Measurements from ENCODE around the gene CACNA1C.
"Not testable (repeated sequence)": the region's sequence is repeated elsewhere in the genome, so short reads cannot be mapped to it uniquely, and the experiment has no call there.

Gene CACNA1C

DNA sequence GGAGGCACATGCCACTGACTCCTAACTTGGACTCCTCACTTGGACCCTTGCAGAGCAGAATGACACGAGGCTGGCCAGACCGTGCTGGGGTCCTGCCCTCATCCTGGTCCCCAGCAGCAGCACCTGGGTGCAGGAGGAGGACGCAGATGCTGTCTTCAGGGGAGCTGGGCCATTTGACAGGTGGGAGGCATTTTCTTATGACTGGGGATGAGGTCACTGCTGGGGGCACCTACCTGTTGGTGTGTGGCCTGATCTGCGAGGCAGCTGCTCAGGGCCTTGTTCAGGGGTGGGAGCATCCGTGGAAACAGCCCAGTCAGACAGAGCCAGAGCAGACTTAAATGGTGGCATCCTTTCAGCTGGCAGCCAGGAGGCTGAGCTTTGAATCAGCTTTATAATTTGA is 57.3 kb downstream of the CACNA1C start:
- DNase-seq (ENCODE audit: low read depth in 2 of 2, low spot score in 1 of 2), result no peak

DNA sequence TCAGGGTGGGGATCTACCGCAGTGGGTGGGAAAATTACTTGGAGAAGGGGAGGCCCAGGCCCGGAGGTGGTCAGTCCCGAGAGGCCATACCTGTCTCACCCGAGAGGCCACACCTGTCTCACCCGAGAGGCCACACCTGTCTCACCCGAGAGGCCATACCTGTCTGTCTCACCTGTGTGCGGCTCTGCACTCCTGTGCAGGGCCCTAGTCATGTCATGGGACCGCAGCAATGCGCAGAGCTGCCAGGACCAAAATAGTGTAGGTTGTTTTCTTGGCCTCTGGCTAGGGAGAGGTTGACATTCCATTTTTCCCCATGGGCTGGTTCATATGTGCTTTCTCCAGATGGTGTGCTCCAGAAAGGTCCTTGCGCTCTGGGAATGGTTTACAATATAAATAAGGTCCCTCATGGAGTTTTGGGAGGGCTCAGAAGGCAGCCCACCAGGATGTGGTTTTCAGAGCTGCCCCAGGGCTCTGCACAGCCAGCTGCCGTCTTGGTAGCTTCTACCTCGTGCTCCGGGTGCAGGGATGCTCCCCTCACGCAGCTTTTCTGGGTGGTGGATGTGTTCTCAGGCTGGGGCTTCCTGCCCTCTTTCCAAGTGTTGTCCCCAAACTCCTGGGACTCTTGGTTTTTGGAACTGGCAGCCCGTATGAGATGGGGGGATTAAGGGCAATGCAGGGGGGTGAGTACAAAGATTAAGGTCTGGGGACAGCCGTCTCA is 58.2 kb downstream of the CACNA1C start:
- no peak for DNase-seq (ENCODE audit: low read depth in 2 of 2, low spot score in 1 of 2)

DNA sequence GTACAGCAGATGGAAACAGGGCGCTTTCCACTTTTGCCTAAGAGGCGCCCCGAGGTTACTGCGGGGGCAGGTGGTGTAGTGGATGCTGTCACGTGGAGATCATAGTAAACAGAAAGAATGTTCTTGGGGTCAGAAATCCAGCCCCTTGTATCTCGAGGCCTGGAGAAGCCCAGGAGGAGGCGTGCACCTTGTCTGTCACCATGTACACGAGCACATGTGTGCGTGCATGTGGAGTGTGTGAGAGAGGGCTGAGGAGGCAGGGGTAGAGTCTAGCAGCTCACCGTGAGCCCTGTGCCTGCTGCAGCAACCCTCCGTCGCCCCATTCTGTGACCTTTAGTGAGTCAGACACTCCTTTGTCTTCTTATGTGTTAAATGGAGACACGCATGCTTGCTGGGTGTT is 59.0 kb downstream of the CACNA1C start:
- no peak for DNase-seq (ENCODE audit: low read depth in 2 of 2, low spot score in 1 of 2)

DNA sequence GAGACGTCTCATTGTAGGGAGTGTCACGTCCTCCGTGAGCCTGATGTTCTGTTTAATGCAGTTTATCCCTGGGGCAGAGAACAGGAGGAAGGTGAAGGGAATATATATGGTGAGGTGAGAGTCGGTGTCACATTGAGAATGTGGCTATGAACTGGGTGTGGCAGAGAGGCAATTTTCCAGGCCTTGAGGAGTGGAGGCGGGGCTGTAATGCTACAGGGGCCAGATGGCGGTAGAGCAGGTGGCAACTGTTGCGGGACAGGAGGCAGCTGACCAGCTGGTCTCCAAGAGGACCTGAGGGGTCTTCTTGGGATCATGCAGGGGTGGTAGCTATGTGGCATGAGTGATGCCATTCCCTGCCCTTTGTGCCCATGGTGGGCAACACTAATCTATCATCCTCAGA is 59.6 kb downstream of the CACNA1C start:
- no peak for DNase-seq (ENCODE audit: low read depth in 2 of 2, low spot score in 1 of 2)

DNA sequence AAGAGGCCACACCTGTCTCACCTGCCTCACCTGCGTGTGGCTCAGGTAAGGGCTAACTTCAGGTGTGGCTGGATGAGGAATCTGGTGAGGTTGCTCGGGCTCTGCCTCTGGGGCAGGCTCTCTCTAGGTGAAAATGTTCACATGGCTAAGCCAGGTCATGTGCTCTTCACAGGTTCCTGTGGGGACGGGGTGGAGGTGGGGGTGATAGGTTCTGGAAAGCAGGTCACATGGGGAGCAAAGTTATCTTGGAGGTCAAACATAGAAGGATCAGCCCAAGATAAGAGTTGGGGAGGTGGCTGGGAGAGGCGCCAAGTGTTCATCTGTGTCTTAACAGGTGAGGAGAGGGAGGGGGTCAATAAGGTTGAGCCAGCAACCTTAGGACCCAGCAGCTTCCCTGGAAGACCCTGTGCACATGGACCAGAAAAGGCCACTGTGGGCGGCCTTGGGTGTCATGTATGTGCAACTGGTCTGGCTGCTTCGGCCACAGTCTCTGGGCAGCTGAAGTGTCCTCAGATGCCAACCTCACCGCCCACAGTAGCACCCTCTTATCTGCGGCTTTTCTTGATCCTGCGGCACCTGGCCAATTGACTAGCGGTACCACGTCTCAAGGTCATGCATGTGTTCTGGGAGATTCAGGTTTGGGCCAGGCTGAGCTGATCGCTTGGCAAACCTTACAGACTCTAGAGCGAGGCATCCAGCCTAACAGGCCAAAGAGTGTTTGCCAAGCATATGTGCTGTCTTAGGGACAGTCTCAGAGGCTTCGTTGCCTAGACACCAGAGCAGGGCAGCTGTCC is 60.5 kb downstream of the CACNA1C start:
- DNase-seq (ENCODE audit: low read depth in 2 of 2, low spot score in 1 of 2), result no peak

DNA sequence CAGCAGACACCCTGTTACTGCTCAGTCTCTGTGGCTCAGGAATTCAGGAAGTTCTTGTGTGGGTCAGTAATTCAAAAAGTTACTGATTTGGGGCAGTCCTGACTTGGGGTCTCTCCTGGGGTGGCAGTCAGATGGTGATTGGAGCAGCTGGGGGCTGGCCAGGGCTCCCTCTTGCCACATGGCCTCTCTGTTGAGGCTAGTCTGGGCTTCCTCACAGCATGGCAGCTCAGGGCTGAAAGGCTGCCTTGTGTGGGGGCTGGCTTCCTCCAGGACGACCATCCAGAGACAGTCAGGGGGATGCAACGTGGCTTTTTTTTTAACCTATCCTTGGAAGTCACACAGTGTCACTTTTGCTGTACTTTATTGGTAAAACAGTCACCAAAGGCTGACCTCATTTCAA is 61.3 kb downstream of the CACNA1C start:
- no peak for DNase-seq (ENCODE audit: low read depth in 2 of 2, low spot score in 1 of 2)

DNA sequence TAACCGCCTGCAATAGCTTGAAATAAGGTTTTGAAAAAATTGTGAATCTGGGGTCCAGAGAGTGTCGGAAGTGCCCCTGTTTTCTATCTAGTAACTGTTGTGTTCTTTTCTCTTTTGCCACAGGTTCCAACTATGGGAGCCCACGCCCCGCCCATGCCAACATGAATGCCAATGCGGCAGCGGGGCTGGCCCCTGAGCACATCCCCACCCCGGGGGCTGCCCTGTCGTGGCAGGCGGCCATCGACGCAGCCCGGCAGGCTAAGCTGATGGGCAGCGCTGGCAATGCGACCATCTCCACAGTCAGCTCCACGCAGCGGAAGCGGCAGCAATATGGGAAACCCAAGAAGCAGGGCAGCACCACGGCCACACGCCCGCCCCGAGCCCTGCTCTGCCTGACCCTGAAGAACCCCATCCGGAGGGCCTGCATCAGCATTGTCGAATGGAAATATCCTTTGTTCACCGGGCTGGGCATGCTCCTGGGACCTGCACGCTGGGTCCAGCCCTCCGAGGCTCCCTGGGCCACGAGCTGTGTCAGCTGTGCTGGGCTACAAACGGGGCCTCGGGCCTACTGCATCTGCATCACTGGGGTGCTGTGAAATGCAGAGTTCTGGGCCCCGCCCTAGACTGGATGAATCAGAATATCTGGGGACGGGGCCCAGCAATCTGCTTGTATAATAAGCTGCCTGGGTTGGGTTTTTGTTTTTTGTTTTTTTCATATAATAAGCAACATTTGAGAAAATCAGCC is 62.5 kb downstream of the CACNA1C start:
- no peak for DNase-seq (ENCODE audit: low read depth in 2 of 2, low spot score in 1 of 2)

DNA sequence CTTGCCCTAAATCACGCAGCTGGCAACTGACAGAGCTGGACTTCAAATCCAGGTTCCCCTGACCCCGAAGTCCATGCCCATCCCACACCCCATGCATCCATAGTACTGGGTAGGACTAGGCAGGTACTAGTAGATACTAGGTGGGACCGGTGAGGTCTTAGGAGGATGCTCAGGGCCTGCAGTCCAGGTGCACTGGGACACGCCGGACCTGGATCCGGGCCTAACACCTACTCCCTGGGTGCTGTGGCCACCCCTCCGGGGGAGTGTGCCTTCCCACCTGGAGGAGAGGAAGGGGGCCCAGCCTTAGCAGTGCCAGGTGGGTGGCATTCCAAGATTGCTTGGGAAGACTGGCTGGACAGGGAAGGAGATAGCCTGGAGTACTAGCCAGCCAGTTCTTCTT is 64.8 kb downstream of the CACNA1C start:
- no peak for DNase-seq (ENCODE audit: low read depth in 2 of 2, low spot score in 1 of 2)

DNA sequence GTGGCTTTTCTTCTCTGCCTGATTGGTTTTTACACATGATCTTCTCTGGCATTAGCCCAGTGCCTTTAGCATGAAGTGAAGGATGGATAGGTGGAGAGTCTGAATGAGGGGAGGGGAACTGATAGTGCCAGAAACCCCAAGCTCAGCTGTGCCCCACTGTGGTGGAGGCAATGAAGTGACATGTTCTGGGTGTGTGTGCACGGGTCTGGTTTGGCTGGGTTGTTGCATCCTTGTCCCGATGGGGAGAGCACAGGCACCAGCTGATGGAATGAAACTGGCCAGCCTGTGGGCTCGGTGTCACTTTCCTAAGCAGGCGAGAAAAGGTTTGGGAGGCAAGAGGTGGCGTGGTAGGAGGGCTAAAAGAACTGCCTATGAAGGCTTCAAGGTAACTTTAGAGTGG is 65.3 kb downstream of the CACNA1C start:
- no peak for DNase-seq (ENCODE audit: low read depth in 2 of 2, low spot score in 1 of 2)

DNA sequence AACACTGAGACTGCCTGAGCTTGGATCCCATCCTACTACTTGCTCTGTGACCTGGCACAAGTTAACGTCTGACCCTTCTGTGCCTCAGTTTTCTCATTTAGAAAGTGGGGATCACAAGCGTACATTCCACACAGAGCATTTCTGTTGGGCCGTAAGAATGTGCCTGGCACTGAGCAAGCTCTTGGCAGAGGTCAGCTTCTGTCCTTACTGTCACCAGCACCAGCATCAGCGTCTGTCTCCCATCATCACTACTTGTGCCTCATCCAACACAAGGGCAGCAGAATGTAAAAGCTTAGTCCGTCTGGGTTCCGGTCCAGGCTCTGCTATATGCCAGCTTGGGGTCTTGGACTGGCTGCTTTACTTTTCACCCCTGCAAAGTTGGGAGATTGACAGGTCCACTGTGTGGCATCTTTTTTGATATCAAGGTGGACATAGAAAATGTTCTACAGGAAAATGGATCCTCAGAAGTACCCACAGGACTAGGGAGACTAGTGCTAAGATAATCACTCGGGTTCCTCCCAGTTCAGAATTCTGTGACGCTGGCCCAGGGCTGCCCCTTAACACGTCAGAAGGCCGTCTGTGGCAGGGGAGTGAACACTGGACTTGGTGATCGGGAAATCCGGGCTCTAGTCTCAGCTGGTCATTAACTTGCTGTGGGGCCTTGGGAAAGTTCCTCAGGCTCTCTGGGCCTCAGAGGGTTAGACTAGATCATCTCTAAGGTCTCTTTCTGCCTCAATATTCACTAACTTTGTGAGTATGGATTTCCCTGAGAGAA is 65.9 kb downstream of the CACNA1C start:
- DNase-seq (ENCODE audit: low read depth in 2 of 2, low spot score in 1 of 2), result no peak

DNA sequence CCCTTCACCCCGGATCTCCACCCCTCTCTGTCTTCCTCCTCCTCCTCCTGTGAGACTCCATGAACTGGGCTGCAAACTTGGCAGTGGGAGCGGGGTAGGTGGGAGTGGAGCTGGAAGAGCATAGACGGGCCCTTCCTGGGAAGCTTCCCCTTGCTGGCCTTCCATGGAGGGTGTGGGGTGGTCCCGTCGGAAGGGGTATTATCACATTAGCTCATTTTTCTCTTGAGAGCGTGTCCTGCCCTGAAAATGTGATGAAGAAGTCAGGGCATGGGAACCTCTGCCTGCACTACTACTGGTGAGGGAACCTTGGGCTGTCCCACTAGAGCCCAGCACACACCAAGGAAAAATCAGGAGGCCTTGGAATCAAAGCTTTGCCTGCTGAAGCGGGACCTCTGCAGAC is 66.5 kb downstream of the CACNA1C start:
- DNase-seq (ENCODE audit: low read depth in 2 of 2, low spot score in 1 of 2), result no peak

DNA sequence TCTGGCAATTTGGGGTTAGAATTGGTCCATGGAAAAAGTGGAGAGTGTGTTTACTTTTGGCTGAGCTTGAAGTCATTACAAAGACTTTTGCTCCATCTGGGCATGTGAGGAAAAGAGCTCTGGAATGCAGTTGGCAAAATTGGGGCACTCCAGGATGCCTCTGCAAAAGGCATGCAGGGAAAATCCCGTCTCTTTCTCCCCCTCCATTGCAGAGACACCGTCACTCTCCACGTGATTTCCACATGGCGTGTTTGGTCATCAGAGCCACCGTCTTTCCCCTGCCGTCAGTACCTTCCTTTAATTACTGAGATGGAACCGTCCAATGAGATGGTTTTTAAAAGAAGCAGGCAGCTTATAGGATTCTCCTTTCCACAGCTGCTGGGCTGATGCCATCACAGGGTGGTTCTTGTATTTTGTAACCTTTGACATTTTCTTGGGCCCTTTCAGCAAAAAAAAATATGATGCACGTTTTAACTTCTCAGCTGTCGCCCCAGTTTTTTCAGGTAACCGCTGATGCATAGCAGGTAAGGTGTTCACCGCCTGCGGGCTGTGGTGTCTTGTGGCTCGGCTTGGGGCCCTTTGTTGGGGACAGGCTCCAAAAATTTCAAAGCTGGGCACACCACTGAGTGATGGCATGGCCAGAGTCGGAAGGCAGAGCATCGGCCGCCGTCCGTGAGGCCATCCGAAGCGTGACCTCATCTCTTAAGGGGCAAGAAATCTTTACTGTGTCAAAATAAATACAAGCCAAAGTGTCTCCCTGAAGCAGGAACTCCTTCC is 68.4 kb downstream of the CACNA1C start:
- no peak for DNase-seq (ENCODE audit: low read depth in 2 of 2, low spot score in 1 of 2)

DNA sequence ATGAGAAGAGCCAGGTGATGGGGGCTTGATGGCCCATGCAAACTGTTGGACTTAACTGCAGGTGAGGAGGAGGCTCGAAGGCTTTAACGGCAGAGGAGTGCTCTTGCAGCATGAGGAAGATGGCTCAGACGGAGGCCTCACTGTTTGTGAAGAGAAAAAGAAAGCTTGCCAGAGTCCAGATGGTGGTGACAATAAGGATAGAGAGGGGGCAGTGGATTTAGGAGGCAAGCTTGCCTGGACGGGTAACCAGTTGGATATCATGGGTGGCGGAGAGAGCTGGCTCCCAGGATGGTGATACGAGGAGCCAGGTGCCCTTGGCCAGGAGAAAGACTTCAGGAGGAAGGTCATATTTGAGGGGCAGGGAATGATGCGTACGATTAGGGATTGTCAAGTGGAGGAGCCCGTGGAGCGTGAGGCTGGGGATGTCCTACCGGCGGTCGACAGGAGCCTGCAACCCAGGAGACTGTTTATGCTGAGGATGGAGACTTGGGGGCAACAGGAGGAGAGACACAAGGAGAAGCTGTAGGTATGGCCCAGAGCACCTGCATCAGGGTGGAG is 71.8 kb downstream of the CACNA1C start:
- no peak for DNase-seq (ENCODE audit: low read depth in 2 of 2, low spot score in 1 of 2)

DNA sequence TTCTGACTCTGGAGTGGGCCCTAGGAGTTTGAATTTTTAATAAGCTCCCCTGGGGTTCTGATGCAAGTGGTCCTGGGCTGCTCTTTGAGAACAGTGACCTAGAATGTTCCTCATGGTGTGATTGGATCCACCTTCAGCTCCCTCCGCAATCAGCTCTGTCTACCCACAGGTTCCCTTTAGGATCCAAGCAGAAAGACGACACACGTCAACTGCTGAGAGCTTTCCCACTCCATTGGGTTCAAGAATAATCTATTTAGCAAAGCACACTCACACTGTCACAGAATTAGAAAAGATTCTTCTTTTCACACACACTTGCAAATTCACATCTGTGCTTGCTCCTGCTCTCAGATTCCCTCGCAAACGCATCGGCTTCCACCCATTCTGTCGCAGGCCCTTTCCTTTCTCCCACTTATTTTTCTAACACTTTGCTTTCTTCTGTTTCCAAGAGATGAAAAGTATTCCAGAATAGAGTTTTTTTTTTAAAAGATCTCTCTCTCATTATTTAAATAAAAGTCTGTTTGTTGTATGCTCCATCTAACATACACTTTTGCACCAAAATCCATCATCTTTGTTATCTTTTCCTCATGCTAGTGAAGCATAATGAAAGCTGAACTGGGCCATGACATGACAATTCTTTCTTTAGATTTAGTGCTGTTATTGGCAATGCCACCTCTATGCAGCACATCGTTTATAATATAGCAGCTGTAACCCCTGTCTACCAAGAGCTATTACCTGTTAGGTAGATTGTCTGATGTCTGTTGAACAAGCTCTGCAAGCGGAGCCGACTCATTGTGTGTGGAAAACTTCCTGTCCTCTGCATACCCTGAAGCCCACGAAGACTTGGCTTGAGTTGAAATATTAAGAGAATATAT is 73.1 kb downstream of the CACNA1C start:
- no peak for DNase-seq (ENCODE audit: low read depth in 2 of 2, low spot score in 1 of 2)

DNA sequence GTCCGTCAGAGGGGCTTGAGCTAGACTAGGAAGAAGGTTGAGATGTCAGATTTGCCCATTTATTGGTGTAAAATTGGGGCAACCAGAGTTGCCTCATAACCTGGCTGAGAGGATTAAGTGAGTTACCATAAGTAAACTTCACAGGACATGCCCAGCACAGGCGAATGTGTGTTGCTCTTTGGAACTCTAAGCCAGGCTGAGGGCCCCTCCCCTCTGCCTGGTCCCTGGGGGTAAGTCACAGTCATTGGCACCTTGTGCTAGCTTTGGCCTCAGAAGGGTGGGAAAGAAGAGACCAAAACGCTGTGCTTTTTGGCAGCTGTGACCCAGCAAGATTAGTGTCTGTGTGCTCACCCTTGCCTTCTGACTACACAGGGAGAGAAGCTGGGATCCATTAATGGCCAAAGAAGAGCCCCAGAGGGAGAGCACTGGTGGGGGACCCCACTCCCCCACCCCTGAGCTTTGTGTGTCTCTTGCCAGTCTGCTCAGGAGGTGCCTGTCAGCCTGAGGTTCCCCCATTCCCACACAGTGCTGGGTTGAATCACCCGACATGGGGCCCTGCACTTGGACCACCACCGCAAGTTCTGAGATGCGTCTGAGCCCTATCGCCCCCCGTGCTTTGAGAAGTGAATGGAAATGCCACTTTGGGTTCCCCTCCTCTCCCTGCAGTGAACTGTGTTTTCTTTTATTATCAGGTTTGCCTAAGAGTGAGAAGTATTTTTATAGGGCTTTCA is 74.1 kb downstream of the CACNA1C start:
- DNase-seq (ENCODE audit: low read depth in 2 of 2, low spot score in 1 of 2), result no peak

DNA sequence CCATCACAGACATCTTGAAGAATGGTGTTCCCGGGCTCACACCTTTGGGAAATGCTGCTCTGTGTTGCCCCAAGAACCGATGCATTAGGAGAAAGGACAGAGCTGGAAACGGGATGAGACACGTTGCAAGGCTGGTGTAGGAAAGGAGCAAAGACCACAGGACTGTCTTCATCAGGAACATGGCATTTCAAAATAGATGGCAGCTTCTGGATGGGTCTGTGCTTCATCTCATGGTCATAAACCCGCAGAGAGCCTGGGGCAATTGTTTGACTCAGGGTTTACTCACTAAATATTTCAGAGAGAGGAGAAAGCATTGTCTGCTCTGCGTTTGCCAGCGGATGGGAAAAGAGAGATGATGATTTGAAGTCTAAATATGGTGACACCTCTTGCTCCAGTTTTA is 76.3 kb downstream of the CACNA1C start:
- no peak for DNase-seq (ENCODE audit: low read depth in 2 of 2, low spot score in 1 of 2)

DNA sequence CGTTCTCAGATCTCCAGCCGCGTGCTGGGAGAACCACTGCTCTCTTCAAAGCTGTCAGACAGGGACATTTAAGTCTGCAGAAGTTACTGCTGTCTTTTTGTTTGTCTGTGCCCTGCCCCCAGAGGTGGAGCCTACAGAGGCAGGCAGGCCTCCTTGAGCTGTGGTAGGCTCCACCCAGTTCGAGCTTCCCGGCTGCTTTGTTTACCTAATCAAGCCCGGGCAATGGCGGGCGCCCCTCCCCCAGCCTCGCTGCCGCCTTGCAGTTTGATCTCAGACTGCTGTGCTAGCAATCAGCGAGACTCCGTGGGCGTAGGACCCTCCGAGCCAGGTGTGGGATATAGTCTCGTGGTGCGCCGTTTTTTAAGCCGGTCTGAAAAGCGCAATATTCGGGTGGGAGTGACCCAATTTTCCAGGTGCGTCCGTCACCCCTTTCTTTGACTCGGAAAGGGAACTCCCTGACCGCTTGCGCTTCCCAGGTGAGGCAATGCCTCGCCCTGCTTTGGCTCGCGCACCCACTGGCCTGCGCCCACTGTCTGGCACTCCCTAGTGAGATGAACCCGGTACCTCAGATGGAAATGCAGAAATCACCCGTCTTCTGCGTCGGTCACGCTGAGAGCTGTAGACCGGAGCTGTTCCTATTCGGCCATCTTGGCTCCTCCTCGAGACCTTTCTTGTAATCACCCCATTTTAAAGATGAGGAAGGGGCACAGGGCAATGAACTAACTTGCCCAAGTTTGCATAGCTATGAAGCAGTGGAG is 83.1 kb downstream of the CACNA1C start:
- not testable (repeated sequence) for DNase-seq (ENCODE audit: low read depth in 2 of 2, low spot score in 1 of 2)

DNA sequence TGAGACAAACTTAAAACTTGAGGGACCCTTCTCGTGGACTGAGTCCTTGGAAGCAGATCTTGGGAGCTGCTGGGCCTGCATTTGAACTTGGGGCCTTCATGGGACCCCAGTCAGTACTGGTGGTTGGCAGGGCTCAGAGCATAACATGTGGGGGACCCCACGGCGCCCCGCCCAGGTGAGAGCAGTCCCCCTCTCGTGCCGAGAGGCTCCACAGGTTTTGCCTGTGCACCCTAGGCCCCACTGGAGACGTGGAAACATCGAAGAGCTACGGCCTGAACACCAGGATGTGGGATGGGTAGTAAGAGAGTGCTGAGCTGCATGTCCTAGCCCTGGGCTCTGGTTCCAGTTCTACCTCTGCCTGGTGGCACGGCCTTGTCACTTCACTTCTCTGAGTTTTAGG is 84.1 kb downstream of the CACNA1C start:
- DNase-seq (ENCODE audit: low read depth in 2 of 2, low spot score in 1 of 2), result no peak

Measured in stimulated activated CD8-positive, alpha-beta memory T cell treated with anti-CD3 and anti-CD28 coated beads, Interleukin-4, amount 100 ng/mL, for 1 hour (primary cell).